NOMO-1 (cell line): ENCODE measurements around the gene NPEPPS.
A peak's percentile ranks its signal among the peaks of the same experiment; 100 is the strongest.

Experiments
- DNase-seq, 2 experiments: peaks; one replicate each; lab custom pipeline; 2025; ENCODE audit not compliant: unreplicated experiment in 2 of 2; lab: John Stamatoyannopoulos, UW

Gene NPEPPS

DNA sequence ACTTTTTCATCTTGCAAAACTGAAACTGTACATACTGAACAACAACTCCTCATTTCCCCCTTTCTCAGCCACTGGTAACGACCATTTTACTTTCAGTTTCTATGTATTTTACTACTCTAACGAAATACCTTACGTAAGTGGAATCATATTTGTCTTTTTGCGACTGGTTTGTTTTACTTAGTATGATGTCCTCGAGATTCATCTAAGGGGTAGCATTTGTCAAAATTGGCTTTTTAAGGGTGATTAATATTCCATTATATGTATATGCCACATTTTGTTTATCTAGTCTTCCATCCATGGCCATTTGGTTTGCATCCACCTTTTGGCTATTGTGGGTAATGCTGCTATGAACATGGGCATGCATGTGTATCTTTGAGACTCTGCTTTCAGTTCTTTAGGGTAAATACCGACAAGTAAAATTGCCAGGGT is 129.2 kb downstream of the NPEPPS start:
- peak; percentile 71 to 93 for DNase-seq

GRCh38 chr17:47663912-47664623 is 133.2 kb downstream of the NPEPPS start:
- DNase-seq, result peak; percentile 20 to 43

DNA sequence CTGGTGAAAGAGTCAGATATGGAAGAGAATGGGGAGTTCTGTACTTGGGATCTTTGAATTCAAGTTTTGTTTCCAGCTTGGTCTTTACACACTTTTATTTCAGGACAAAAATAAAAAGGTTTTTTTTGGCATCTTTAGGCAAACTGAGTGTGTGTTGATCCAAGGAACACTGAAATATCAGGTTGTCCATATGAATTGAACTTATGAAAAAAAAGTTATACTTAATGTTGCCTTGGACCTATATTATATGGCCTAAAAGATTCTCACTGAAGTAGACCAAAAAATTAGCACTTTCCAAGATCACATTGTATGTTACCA is 133.7 kb downstream of the NPEPPS start:
- no peak for DNase-seq

DNA sequence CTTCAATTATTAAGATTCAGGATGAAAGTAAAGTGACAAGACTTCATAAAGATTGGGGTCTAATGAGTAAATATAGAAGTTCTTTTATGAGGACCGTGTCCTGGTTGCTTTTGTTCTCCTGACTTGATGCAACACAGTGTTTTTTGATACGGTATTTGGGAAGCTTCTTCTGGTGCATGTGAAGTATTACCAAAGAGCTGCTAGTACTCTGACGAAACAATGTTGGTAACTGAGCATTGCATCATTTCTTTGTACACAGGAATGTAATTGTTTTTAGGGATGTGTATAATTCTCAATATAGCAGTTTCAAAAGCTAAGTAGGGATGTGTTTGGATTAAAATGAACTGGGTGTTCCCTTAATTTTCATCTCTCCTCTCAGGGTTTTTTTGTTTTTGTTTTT is 134.7 kb downstream of the NPEPPS start:
- DNase-seq, result peak in 1 of 2 experiments; percentile 62

- DNase-seq, result no peak
These were observed 138.2 kb downstream of the NPEPPS start for GRCh38 chr17:47669081-47669480.

GRCh38 chr17:47670064-47670463 is 139.2 kb downstream of the NPEPPS start:
- DNase-seq, result peak; percentile 69 to 85
